Esophagus muscularis mucosa (tissue), 4 donors: ENCODE data around the gene HPS3. TPM values are rescaled to one million over a fixed set of nuclear protein-coding genes. Genes with fewer than 3 reads are reported as not detected.

Experiments used
- DNase-seq: peaks from one replicate; pipeline ENCODE4 v3.0.0-alpha.2; 2017; ENCODE audit errors: extremely low spot score
- H3K27ac ChIP-seq, 4 donors: fragments of 200-600 bp; sonication (generic); replicated peaks in 1 of 4; 1 replicate in 3 of 4; 2 replicates in 1 of 4; pipeline ENCODE4 v1.5.1; 2016 to 2019; ENCODE audit warnings: mild to moderate bottlenecking in 1 of 4
- H3K27me3 ChIP-seq, 4 donors: fragments of 200-600 bp; sonication (generic); one replicate each; pipeline versions ENCODE4 v1.5.1 to v1.6.0; 2016 to 2019
- H3K36me3 ChIP-seq, 4 donors: fragments of 200-600 bp; sonication (generic); one replicate each; pipeline ENCODE4 v1.5.1; 2016 to 2019
- H3K4me1 ChIP-seq, 4 donors: fragments of 200-600 bp; sonication (generic); one replicate each; pipeline ENCODE4 v1.5.1; 2016 to 2019
- H3K4me3 ChIP-seq, 4 donors: fragments of 200-600 bp; sonication (generic); 1 replicate in 2 of 4; 2 replicates in 2 of 4; pipeline ENCODE4 v1.5.1; 2016 to 2019; ENCODE audit warnings: mild to moderate bottlenecking in 4 of 4, moderate library complexity in 1 of 4
- H3K9me3 ChIP-seq, 4 donors: fragments of 200-600 bp; sonication (generic); 1 replicate in 3 of 4; 2 replicates in 1 of 4; pipeline ENCODE4 v1.5.1; 2016 to 2019
- CTCF ChIP-seq, 3 experiments: fragments of 200-600 bp in 2 of 3; fragments of 450-650 bp in 1 of 3; sonication (generic) in 2 of 3; IDR thresholded peaks; one replicate each; pipeline ENCODE4 v1.5.1; 2017 to 2019; ENCODE audit warnings: antibody characterized with exemption in 3 of 3, mild to moderate bottlenecking in 2 of 3, moderate library complexity in 1 of 3
- EP300 ChIP-seq: sonication (generic); formaldehyde crosslinking; IDR thresholded peaks from one replicate; pipeline ENCODE4 v1.6.1; 2017; ENCODE audit warnings: antibody characterized with exemption
- POLR2A ChIP-seq: fragments of 450-650 bp; IDR thresholded peaks from one replicate; pipeline ENCODE4 v1.6.1; 2017; ENCODE audit warnings: antibody characterized with exemption, moderate library complexity, mild to moderate bottlenecking, low read depth
- POLR2AphosphoS5 ChIP-seq, 2 donors: sonication (generic); formaldehyde crosslinking; IDR thresholded peaks; one replicate each; pipeline ENCODE4 v1.6.1; 2017; ENCODE audit warnings: antibody characterized with exemption in 2 of 2
- WGBS: methylation state at CpG from one replicate; pipeline ENCODE4 v1.1.5; 2018; 5-methylcytosine and 5-hydroxymethylcytosine counted together
- intact Hi-C: fragments of 100-400 bp; cut with DNase I; formaldehyde crosslinking; loops from one replicate; pipeline ENCODE4 v1.15.1; 2023
- total RNA-seq, 4 donors: library from RNA; depleted of rRNA; stranded (reverse); fragments of >200 nt; gene quantifications; one replicate each; pipeline versions ENCODE4 v1.1.0 to v1.2.1, GENCODE V29; 2016

The HPS3 gene
- total RNA-seq, 4 donors from 2014 or later: 10.6 to 15.9 (median 12.4) TPM

- H3K27ac ChIP-seq: peak overlapping the region; percentile 69 to 85 (median 82)
- H3K4me1 ChIP-seq: peaks cover 6 to 22% (median 15%) of the 10 kb centered on the region in 4 donors
- no peaks in the 10 kb centered on the region for H3K27me3 ChIP-seq
- H3K4me3 ChIP-seq: peak overlapping the region; percentile 66 to 85 (median 78)
- intact Hi-C loops: loop anchor here (10.0 kb wide), 1 partner anchor 91 kb away; the partner anchor contains the start of gene GYG1
- no peaks in the 10 kb centered on the region for H3K9me3 ChIP-seq
- DNase-seq: no peak
- TF ChIP-seq POLR2A: no peak
- no peak for TF ChIP-seq CTCF (IDR thresholded peaks at IDR 0.05)
- TF ChIP-seq EP300: no peak
- TF ChIP-seq POLR2AphosphoS5 (IDR thresholded peaks at IDR 0.05): no peak
- WGBS: 0% methylated on average over 13 of the region's 21 CpGs
- peaks cover 0 to 4% (median 0%) of the 10 kb centered on the region in 4 donors for H3K36me3 ChIP-seq
Measured at GRCh38 chr3:149085828-149086231, 43.6 kb upstream of the HPS3 start.

- H3K27ac ChIP-seq: peak within 1 kb of the TSS; percentile 69 to 85 (median 82)
- H3K27me3 ChIP-seq: no peaks in the 10 kb centered on the region
- peak; percentile 97 for DNase-seq
- peak; percentile 81 to 87 for TF ChIP-seq POLR2AphosphoS5 (IDR thresholded peaks at IDR 0.05)
- TF ChIP-seq POLR2A: no peak
- TF ChIP-seq CTCF (IDR thresholded peaks at IDR 0.05): no peak
- H3K9me3 ChIP-seq: no peaks in the 10 kb centered on the region
- H3K4me3 ChIP-seq: peak within 1 kb of the TSS; percentile 66 to 85 (median 78)
- H3K36me3 ChIP-seq: peaks cover 0 to 4% (median 0%) of the 10 kb centered on the region in 4 donors
- H3K4me1 ChIP-seq: peaks cover 6 to 22% (median 15%) of the 10 kb centered on the region in 4 donors
- intact Hi-C loops: loop anchor here (10.0 kb wide), 1 partner anchor 92 kb away; the partner anchor contains the start of gene GYG1
- WGBS: 29% methylated on average over 18 of the region's 57 CpGs
Measured at GRCh38 chr3:149086232-149086988, 43.0 kb upstream of the HPS3 start, which contains the start of gene HLTF. Gene HLTF, minus strand, starts transcription at chr3:149086533. Its CDS starts 197 bp downstream, at chr3:149086336.

- intact Hi-C loops: loop anchor here (10.0 kb wide), 1 partner anchor 92 kb away; the partner anchor contains the start of gene GYG1
- over 99% methylated on average over 12 of the region's 15 CpGs for WGBS
Measured at GRCh38 chr3:149087208-149087607, 42.2 kb upstream of the HPS3 start.

GRCh38 chr3:149089395-149089794 lies 40.0 kb upstream of the HPS3 start:
- no peaks in the 10 kb centered on the region for H3K36me3 ChIP-seq
- WGBS: 89% methylated on average over 3 of the region's 3 CpGs
- H3K4me3 ChIP-seq: no peak overlapping the region
- peaks cover 6 to 18% (median 14%) of the 10 kb centered on the region in 4 donors for H3K4me1 ChIP-seq
- intact Hi-C loops: loop anchor here (10.0 kb wide), 1 partner anchor 95 kb away; the partner anchor contains the start of gene GYG1
- TF ChIP-seq CTCF (IDR thresholded peaks at IDR 0.05) (no peak), EP300 (no peak), POLR2A (no peak), POLR2AphosphoS5 (IDR thresholded peaks at IDR 0.05) (no peak)
- H3K27ac ChIP-seq: no peak overlapping the region
- H3K27me3 ChIP-seq: no peaks in the 10 kb centered on the region
- DNase-seq: no peak
- no peaks in the 10 kb centered on the region for H3K9me3 ChIP-seq

More at GRCh38 chr3:149087208-149087607, 42.2 kb upstream of the HPS3 start:
- peaks cover 0 to 4% (median 0%) of the 10 kb centered on the region in 4 donors for H3K36me3 ChIP-seq
- TF ChIP-seq POLR2AphosphoS5 (IDR thresholded peaks at IDR 0.05) (no peak), POLR2A (no peak), CTCF (IDR thresholded peaks at IDR 0.05) (no peak), EP300 (no peak)
- no peaks in the 10 kb centered on the region for H3K9me3 ChIP-seq
- no peaks in the 10 kb centered on the region for H3K27me3 ChIP-seq
- no peak overlapping the region for H3K27ac ChIP-seq
- DNase-seq: no peak
- H3K4me1 ChIP-seq: peaks cover 6 to 22% (median 15%) of the 10 kb centered on the region in 4 donors
- no peak overlapping the region for H3K4me3 ChIP-seq
